Nephron progenitor cell (in vitro differentiated cells): Measurements from ENCODE around the gene EVA1A.

ENCODE experiments used
- DNase-seq: peaks from one replicate; pipeline ENCODE4 v3.0.0; 2021
- H3K27ac Mint-ChIP-seq: 2 replicates; pipeline ENCODE4 v1.8.0; 2021; ENCODE audit warnings: mild to moderate bottlenecking, moderate library complexity, mixed read lengths
- H3K27me3 Mint-ChIP-seq: 2 replicates; pipeline ENCODE4 v1.8.0; 2021; ENCODE audit warnings: mild to moderate bottlenecking, low read depth, mixed read lengths; ENCODE audit not compliant: poor library complexity
- H3K36me3 Mint-ChIP-seq: 2 replicates; pipeline ENCODE4 v1.8.0; 2021; ENCODE audit warnings: low read depth, mixed read lengths
- H3K4me1 Mint-ChIP-seq: 2 replicates; pipeline ENCODE4 v1.8.0; 2021; ENCODE audit warnings: mixed read lengths
- H3K4me3 Mint-ChIP-seq: 2 replicates; pipeline ENCODE4 v1.8.0; 2021; ENCODE audit warnings: mild to moderate bottlenecking, moderate library complexity, mixed read lengths
- H3K9me3 Mint-ChIP-seq: 2 replicates; pipeline ENCODE4 v1.8.0; 2021; ENCODE audit warnings: mild to moderate bottlenecking, moderate library complexity, mixed read lengths
- TF ChIP-seq, protein P1 (sequence below): fragments of 200-600 bp; sonication (generic); IDR thresholded peaks from 2 replicates; pipeline ENCODE4 v1.5.0; 2021; ENCODE audit warnings: antibody characterized with exemption

EVA1A gene, protein sequence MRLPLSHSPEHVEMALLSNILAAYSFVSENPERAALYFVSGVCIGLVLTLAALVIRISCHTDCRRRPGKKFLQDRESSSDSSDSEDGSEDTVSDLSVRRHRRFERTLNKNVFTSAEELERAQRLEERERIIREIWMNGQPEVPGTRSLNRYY

DNA sequence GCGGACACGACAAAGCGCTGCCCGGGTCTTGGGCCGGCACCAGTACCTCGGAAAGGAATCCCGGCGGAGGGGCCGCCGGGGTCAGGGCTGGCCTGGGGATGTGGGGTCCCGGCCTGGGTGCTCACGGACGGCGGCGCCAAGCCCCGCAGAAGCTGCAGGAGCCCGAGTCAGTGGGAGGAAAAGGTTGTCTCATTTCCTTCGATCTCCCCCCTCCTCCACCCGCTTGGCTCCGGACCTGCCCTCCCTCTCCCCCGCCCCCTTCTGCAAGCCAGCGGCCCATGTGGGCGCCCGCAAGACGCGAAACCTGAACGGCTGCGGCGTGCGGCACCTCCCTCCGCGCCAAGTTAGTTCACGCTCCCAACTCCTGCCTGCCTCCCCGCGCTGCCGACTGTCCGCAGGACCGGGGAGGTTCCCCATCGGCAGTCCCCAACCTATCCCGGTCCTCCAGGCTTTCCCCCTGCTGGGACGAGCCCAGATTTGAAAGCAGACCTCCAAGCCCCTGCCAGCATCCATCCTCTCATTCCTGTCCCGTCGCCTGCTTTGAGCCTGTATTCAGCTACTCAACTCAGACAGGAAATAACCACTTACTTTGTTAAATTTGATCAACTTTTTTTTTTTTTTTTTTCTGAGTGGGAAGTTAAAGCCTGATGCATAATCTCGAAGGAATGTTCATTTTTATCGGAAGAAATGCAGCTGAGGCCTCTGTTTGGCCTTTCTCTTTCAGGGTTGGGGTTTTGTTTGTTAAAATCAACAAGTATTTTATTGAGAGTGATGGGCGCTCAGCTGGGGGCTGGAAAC is at the start of gene EVA1A:
TSS of gene EVA1A (minus strand) at position 172 of the 798 bp plus-strand sequence. CDS start 42,799 bp downstream, outside the sequence.
- H3K4me3 Mint-ChIP-seq, result peak within 1 kb of the TSS; percentile 98
- no peaks in the 10 kb centered on the region for H3K9me3 Mint-ChIP-seq
- H3K36me3 Mint-ChIP-seq, result no peaks in the 10 kb centered on the region
- H3K27ac Mint-ChIP-seq, result no peak within 1 kb of the TSS
- TF ChIP-seq, protein P1, sequence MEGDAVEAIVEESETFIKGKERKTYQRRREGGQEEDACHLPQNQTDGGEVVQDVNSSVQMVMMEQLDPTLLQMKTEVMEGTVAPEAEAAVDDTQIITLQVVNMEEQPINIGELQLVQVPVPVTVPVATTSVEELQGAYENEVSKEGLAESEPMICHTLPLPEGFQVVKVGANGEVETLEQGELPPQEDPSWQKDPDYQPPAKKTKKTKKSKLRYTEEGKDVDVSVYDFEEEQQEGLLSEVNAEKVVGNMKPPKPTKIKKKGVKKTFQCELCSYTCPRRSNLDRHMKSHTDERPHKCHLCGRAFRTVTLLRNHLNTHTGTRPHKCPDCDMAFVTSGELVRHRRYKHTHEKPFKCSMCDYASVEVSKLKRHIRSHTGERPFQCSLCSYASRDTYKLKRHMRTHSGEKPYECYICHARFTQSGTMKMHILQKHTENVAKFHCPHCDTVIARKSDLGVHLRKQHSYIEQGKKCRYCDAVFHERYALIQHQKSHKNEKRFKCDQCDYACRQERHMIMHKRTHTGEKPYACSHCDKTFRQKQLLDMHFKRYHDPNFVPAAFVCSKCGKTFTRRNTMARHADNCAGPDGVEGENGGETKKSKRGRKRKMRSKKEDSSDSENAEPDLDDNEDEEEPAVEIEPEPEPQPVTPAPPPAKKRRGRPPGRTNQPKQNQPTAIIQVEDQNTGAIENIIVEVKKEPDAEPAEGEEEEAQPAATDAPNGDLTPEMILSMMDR, result no peak
- peak; percentile 79 for DNase-seq
- peaks cover 63% of the 10 kb centered on the region for H3K4me1 Mint-ChIP-seq
- H3K27me3 Mint-ChIP-seq, result peaks cover 22% of the 10 kb centered on the region

DNA sequence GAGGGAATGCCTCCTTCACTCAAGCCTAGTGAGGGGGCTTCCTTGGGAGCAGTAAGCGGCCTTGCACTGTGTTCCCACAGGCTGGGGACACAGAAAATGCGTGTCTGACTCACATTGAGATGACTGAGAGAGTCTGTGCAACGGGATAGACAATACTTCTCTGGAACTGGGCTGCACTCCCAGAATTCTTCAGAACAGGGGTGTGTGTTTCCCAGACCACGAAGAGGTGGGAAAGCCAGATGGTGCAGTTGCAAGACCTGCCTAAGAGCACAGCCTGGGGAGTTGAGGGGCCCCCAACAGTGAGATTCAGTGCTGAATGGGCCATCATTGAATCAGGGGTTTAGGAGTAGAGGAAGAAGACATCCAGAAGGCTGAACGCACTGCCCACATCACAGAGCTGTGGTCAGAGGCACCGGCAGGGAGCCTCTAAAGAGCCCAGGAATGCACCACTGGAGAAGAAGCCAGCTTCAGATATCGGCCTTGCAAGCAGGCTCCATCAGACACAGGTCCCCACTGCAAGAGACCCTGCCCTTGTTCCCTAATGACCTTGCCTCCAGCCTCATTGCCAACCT is 49.3 kb upstream of the EVA1A start:
- Mint-ChIP-seq H3K27ac (no peak overlapping the region), H3K9me3 (no peaks in the 10 kb centered on the region), H3K27me3 (peaks cover 32% of the 10 kb centered on the region)

DNA sequence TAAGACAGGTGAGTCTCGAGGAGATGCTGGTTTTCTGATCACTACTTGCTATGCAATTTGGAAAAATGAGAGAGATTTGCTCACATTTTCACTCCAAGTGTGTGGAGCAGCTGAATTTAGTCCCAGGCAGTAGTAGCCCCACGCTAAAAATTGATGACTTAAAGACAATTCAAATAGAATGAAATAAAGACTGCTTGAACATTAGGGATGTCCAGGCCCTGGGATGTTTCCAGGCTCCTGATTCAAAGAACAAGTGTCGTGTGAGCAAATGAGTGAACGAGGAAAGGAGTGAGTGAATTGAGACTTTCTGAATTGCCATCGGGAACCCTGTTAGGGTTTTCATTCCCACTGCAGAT is 48.6 kb upstream of the EVA1A start:
- Mint-ChIP-seq H3K9me3 (no peaks in the 10 kb centered on the region), H3K4me1 (peaks cover 48% of the 10 kb centered on the region), H3K4me3 (no peak overlapping the region)

More for the DNA sequence above, 49.3 kb upstream of the EVA1A start:
- TF ChIP-seq, protein P1, result no peak
- Mint-ChIP-seq H3K4me3 (no peak overlapping the region), H3K4me1 (peaks cover 44% of the 10 kb centered on the region), H3K36me3 (no peaks in the 10 kb centered on the region)
- DNase-seq, result no peak

DNA sequence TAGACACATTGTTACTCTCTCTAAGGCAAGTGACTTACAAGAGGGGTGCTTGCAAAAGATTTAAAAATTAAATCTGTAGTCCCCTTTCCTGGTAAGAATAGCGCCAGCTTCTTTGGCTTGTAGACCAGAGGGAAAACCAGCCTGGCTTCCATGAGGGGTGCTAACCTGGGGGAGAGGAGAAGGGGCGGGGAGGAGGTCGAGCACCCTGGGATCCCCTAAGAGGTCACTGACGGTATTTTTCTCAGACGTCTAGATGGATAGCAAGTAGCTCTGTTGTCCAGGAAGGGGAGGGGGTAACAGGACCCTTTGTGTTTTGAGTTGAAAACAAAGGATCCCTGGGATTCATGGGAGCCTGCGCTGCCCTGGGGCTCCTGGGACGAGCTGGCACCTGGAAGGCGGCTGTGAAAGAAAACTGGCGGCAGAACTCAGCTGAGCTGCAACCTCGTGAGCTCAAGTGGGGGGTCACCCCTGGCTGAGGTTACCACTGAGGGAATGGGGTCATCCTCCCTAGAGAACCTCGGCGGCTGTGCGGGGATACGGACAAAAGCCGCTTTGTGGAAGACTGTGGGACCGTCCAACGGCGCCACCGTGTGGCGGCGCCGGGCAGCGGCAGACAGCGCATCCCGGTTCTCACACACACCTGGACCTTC is 48.1 kb upstream of the EVA1A start:
- Mint-ChIP-seq H3K27ac (peak overlapping the region; percentile 81), H3K9me3 (no peaks in the 10 kb centered on the region), H3K36me3 (no peaks in the 10 kb centered on the region), H3K4me1 (peaks cover 48% of the 10 kb centered on the region), H3K27me3 (peaks cover 31% of the 10 kb centered on the region), H3K4me3 (peak overlapping the region; percentile 67)
- TF ChIP-seq, protein P1, result peak; percentile 95
- peak; percentile 75 for DNase-seq

More for the DNA sequence above, 48.6 kb upstream of the EVA1A start:
- TF ChIP-seq, protein P1, result peak; percentile 7
- peaks cover 32% of the 10 kb centered on the region for H3K27me3 Mint-ChIP-seq
- H3K36me3 Mint-ChIP-seq, result no peaks in the 10 kb centered on the region
- peak overlapping the region; percentile 81 for H3K27ac Mint-ChIP-seq
- DNase-seq, result no peak

DNA sequence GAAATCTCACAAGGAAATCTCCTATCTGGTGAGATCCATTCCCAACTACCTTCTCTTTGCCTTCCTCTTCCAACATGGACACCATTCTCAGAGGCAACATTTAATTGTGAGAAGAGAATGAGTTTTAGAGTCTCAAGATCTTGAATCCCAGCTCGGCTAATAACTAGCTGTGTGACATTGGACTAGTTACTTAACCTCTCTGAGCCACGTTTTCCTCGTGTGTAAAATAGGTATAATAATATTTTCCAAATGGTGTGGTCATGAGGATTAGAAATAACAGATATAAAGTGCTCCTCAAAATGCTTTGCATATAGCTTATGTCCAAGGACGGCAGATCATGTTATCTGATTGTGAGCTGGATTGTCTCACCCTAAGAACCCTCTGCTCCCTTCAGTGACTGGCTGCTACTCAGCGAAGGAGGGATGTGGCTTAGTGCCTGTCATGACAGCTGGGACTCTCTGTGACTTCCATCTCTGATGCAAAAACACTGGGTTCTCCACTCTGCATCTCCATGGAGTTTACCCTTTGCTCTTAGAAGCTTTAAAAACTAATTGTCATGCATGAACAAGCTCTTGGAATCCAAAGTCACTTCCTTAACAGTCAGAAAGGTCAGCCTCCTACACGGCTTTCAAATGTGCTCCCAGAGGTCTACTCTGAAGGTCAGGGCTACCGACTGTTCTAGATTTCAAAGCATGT is 47.4 kb upstream of the EVA1A start:
- TF ChIP-seq, protein P1, result no peak
- peak; percentile 20 for DNase-seq
- Mint-ChIP-seq H3K9me3 (no peaks in the 10 kb centered on the region), H3K4me3 (peak overlapping the region; percentile 67), H3K4me1 (peaks cover 48% of the 10 kb centered on the region), H3K27ac (peak overlapping the region; percentile 81), H3K27me3 (peaks cover 26% of the 10 kb centered on the region), H3K36me3 (no peaks in the 10 kb centered on the region)
